ENCODE data around the gene ATXN1.

The ATXN1 gene

DNA sequence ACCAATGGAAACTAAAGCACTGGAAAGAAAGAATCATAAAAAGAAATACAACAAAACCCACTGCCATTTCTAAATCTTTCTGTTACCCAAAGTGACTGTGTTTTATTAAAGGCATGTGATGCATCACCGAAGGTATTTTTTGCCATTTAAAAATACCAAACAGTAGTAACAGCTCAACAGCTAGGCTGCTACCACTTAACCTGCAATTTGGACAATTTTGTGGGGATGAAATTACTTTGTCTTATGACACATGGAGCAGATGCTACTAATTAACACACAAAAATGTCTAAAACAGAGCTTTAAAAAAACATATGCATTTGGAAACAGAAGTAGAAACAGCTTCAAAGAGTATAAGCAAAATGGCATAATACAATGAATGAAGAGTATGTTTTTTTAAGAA, 97.4 kb downstream of the ATXN1 start:
- peaks cover 4% of the 10 kb centered on the region for H3K4me1 ChIP-seq (ENCODE audit: insufficient read depth, poor library complexity, severe bottlenecking)
- no peaks in the 10 kb centered on the region for H3K36me3 ChIP-seq (ENCODE audit: low read depth)
- ATAC-seq (ENCODE audit: low read depth) (no peak), DNase-seq (ENCODE audit: low spot score) (no peak)
- no peaks in the 10 kb centered on the region for H3K27me3 ChIP-seq (ENCODE audit: insufficient read depth, poor library complexity, severe bottlenecking)
- H3K27ac ChIP-seq (ENCODE audit: poor library complexity, severe bottlenecking), result no peak overlapping the region
- H3K4me3 ChIP-seq (ENCODE audit: severe bottlenecking), result no peak overlapping the region
- peaks cover 4% of the 10 kb centered on the region for H3K9me3 ChIP-seq (ENCODE audit: severe bottlenecking)
- TF ChIP-seq, protein P1, sequence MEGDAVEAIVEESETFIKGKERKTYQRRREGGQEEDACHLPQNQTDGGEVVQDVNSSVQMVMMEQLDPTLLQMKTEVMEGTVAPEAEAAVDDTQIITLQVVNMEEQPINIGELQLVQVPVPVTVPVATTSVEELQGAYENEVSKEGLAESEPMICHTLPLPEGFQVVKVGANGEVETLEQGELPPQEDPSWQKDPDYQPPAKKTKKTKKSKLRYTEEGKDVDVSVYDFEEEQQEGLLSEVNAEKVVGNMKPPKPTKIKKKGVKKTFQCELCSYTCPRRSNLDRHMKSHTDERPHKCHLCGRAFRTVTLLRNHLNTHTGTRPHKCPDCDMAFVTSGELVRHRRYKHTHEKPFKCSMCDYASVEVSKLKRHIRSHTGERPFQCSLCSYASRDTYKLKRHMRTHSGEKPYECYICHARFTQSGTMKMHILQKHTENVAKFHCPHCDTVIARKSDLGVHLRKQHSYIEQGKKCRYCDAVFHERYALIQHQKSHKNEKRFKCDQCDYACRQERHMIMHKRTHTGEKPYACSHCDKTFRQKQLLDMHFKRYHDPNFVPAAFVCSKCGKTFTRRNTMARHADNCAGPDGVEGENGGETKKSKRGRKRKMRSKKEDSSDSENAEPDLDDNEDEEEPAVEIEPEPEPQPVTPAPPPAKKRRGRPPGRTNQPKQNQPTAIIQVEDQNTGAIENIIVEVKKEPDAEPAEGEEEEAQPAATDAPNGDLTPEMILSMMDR (IDR thresholded peaks at IDR 0.05; ENCODE audit: poor library complexity, severe bottlenecking), result no peak

DNA sequence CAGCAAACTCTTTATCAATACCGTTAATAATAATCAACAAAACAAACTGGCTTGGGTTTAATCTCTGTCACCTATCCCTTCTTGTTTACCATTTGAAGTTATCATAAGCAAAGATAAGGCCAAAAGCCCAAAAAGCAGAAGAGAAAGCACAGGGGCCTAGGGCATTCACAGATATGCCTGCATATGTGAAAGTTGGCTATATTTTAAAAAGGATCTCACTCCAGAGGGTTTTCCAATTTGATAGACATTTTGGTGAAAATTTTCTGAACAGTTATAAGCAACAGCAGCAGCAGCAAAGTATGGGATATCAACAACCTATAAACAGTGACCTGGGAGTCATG, 101.1 kb downstream of the ATXN1 start:
- TF ChIP-seq, protein P1 (IDR thresholded peaks at IDR 0.05; ENCODE audit: poor library complexity, severe bottlenecking), result no peak
- Histone ChIP-seq H3K27ac (ENCODE audit: poor library complexity, severe bottlenecking) (no peak overlapping the region), H3K4me3 (ENCODE audit: severe bottlenecking) (no peak overlapping the region), H3K27me3 (ENCODE audit: insufficient read depth, poor library complexity, severe bottlenecking) (no peaks in the 10 kb centered on the region), H3K9me3 (ENCODE audit: severe bottlenecking) (peaks cover 4% of the 10 kb centered on the region), H3K4me1 (ENCODE audit: insufficient read depth, poor library complexity, severe bottlenecking) (no peaks in the 10 kb centered on the region), H3K36me3 (ENCODE audit: low read depth) (no peaks in the 10 kb centered on the region)
- no peak for ATAC-seq (ENCODE audit: low read depth)
- DNase-seq (ENCODE audit: low spot score), result no peak

DNA sequence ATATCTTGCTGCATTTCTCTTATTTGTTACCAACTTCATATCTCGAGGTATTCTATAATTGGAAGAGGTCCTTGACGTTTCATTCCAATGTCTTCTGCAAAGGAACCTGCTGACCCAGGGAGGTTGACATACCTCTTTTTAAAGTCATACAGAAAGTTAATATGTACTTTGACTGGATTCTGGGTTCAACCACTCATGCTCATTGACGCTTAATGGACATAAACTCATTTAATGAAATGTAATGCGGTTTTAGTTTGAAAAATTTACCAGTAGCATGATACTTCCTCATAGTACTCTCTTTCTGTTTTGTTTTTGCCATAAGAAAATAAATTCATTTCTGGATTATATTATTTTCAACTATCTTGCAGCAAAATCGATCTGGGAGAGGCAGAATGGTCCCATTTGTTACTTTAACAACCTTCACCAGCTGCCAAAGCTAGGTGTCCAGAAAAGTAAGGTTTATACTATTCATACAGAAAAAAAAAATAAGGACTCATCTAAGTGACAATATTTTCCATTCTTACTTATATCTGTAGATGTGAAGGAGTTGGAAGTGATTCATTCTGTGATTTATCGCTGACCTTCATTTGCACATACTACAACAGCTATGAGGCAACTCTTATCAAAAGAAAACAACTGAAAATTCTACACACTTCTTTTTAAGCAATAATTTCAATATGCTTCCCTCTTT, 101.6 kb downstream of the ATXN1 start:
- no peak overlapping the region for H3K27ac ChIP-seq (ENCODE audit: poor library complexity, severe bottlenecking)
- H3K9me3 ChIP-seq (ENCODE audit: severe bottlenecking), result peaks cover 4% of the 10 kb centered on the region
- H3K4me3 ChIP-seq (ENCODE audit: severe bottlenecking), result no peak overlapping the region
- ATAC-seq (ENCODE audit: low read depth) (no peak), DNase-seq (ENCODE audit: low spot score) (no peak)
- H3K36me3 ChIP-seq (ENCODE audit: low read depth), result no peaks in the 10 kb centered on the region
- H3K27me3 ChIP-seq (ENCODE audit: insufficient read depth, poor library complexity, severe bottlenecking), result no peaks in the 10 kb centered on the region
- TF ChIP-seq, protein P1 (IDR thresholded peaks at IDR 0.05; ENCODE audit: poor library complexity, severe bottlenecking), result no peak
- H3K4me1 ChIP-seq (ENCODE audit: insufficient read depth, poor library complexity, severe bottlenecking), result no peaks in the 10 kb centered on the region

DNA sequence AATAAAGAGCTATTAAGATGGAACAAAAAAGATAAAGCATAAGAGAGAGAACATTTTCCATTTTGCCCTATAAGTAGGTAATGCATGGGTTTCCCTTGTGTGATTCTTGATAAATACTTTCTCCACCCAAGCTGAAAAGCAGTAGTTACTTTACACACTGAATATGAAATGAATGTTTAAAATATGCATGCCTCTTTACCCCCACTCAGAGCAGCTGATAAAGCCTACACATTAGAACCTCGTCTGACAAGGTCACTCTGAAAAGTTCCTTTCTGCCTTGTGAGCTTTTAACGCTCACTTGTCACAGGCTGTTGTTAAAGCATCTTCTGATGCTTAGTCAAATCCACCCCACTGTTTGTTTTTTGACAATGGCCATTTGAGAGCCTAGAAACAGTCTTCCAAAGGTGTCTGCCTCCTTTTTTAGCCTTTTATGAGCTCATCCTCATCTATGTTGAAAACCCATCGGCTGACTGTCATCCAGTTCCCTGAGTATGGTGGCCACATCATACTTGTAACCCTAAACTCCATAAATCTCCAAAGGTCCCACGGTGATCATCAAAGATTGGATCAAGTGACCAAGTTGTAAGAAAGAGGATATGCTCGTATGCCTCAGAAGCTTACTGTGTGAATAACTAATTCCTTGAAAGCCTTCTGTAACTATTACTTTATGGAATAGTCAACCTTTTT, 102.8 kb downstream of the ATXN1 start:
- no peaks in the 10 kb centered on the region for H3K27me3 ChIP-seq (ENCODE audit: insufficient read depth, poor library complexity, severe bottlenecking)
- H3K9me3 ChIP-seq (ENCODE audit: severe bottlenecking), result peaks cover 4% of the 10 kb centered on the region
- no peak for DNase-seq (ENCODE audit: low spot score)
- no peaks in the 10 kb centered on the region for H3K36me3 ChIP-seq (ENCODE audit: low read depth)
- no peak overlapping the region for H3K27ac ChIP-seq (ENCODE audit: poor library complexity, severe bottlenecking)
- H3K4me1 ChIP-seq (ENCODE audit: insufficient read depth, poor library complexity, severe bottlenecking), result no peaks in the 10 kb centered on the region
- TF ChIP-seq, protein P1 (IDR thresholded peaks at IDR 0.05; ENCODE audit: poor library complexity, severe bottlenecking), result no peak
- no peak for ATAC-seq (ENCODE audit: low read depth)
- H3K4me3 ChIP-seq (ENCODE audit: severe bottlenecking), result no peak overlapping the region

DNA sequence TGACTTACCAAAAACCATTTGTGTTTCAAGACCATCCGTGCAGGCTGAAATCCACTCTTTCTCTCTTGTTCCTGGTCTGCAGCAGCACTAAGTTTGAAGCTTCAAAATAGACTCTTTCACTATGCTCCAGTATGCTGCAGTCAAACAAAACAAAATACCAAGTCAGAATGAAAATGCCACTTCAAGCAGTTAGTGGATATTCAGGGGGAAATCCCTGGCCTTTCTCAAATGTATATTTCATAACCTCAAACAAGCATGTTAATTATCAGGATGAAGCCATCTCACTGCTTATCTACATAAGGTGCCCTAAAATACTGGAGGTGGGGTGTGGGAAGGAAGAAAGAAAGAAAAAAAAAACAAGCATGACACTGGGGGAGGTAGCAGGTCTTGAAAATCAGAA, 103.5 kb downstream of the ATXN1 start:
- Histone ChIP-seq H3K9me3 (ENCODE audit: severe bottlenecking) (peaks cover 4% of the 10 kb centered on the region), H3K27me3 (ENCODE audit: insufficient read depth, poor library complexity, severe bottlenecking) (no peaks in the 10 kb centered on the region), H3K27ac (ENCODE audit: poor library complexity, severe bottlenecking) (no peak overlapping the region), H3K4me3 (ENCODE audit: severe bottlenecking) (no peak overlapping the region), H3K4me1 (ENCODE audit: insufficient read depth, poor library complexity, severe bottlenecking) (no peaks in the 10 kb centered on the region), H3K36me3 (ENCODE audit: low read depth) (no peaks in the 10 kb centered on the region)
- DNase-seq (ENCODE audit: low spot score), result no peak
- ATAC-seq (ENCODE audit: low read depth), result no peak
- TF ChIP-seq, protein P1 (IDR thresholded peaks at IDR 0.05; ENCODE audit: poor library complexity, severe bottlenecking), result no peak

Data from RWPE2 (cell line).